Fibroblast of villous mesenchyme (primary cell): Measurements from ENCODE around the gene SCYL3. TPM values are rescaled to one million over a fixed set of nuclear protein-coding genes. Genes with fewer than 3 reads are reported as not detected.
A peak's percentile ranks its signal among the peaks of the same experiment; 100 is the strongest.

Experiments
- DNase-seq: peaks from one replicate; pipeline ENCODE4 v3.0.0-alpha.2; 2010; ENCODE audit warnings: low read depth
- H3K4me3 ChIP-seq: 2 replicates; pipeline ENCODE4 v1.5.1; 2011; ENCODE audit warnings: low read depth, mild to moderate bottlenecking, low read length
- total RNA-seq: library from RNA; depleted of rRNA; stranded (reverse); fragments of >200 nt; gene quantifications from 2 replicates; pipeline ENCODE4 v1.2.3, GENCODE V29; 2012
- TF ChIP-seq, protein P1 (sequence below): IDR thresholded peaks from 2 replicates; pipeline ENCODE4 v1.5.1; 2012; ENCODE audit warnings: low read depth, mild to moderate bottlenecking, low read length; ENCODE audit not compliant: insufficient read depth

SCYL3 gene
- total RNA-seq, 1 donor = 10.4 TPM

DNA sequence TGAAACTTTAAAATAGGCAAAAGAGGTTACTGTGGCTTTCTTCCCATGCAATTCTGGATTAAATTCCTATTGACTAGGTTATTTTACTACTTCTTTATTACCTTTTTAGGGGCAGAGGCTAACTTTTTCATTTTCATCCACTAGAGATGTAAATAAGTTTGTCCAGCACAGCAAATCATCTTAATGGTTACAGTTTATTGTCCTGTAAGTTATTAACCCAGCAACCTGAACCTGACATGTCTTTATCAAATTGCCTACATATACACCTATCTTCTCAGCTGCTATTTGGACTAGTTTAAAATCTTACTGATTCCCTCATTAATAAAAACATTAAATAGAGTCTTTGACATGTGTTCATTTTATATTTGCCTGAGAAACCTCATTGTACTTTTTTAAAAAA is 6.9 kb upstream of the SCYL3 start:
- TF ChIP-seq, protein P1, sequence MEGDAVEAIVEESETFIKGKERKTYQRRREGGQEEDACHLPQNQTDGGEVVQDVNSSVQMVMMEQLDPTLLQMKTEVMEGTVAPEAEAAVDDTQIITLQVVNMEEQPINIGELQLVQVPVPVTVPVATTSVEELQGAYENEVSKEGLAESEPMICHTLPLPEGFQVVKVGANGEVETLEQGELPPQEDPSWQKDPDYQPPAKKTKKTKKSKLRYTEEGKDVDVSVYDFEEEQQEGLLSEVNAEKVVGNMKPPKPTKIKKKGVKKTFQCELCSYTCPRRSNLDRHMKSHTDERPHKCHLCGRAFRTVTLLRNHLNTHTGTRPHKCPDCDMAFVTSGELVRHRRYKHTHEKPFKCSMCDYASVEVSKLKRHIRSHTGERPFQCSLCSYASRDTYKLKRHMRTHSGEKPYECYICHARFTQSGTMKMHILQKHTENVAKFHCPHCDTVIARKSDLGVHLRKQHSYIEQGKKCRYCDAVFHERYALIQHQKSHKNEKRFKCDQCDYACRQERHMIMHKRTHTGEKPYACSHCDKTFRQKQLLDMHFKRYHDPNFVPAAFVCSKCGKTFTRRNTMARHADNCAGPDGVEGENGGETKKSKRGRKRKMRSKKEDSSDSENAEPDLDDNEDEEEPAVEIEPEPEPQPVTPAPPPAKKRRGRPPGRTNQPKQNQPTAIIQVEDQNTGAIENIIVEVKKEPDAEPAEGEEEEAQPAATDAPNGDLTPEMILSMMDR = no peak
- DNase-seq = no peak
- no peak overlapping the region for H3K4me3 ChIP-seq

DNA sequence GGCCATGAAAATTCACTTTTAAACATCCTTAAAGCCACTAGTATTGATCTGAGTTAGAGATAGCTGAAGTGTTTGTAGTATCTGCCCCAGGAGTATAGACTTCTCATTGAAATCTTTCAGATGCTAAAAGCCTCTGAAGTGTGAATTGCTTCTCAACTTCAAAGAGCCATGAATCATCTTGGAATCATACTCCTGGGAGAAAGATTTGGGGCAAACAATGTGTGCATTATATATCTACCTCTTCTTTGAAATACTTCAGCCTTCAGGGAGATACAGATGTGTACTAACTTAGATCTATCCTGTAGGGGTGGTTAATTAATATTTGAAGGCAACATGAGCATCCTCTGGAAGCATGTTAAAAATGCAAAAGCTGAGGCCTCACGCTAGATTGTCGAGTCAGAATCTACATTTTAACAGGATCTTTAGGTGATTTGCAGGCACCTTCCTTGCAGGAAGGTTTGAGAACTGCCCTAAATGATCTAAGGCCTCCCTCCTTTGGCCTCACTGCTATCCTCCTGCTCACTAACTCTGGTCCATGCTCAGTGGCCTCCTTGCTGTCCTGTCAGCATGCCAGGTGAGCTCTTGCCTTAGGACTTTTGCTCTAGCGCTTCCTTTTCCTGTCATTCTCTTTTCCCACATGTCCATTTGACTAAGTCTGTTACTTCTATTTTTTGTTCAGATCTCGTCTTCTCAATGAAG is 6.0 kb upstream of the SCYL3 start:
- DNase-seq = no peak
- H3K4me3 ChIP-seq = no peak overlapping the region

DNA sequence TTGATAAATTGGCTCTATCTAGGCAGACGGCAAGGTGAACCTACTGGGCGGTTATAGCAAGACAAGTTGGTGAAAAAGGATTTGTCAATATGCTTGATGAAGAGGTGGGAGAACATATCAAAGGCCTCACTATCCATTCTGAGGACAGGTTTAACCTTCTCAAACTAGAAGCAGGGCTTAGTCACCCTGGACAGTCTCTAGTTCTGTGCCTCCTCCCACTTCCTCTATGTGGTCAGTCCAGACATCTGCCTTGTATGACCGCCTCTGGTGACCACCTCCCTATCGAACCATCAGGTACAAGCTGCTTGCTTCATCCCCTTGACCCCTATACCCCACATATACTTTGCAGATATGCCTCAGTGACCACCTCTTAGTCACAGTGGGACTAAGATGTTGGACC is 2.3 kb upstream of the SCYL3 start:
- TF ChIP-seq, protein P1 = no peak
- no peak overlapping the region for H3K4me3 ChIP-seq

More for the DNA sequence above, 6.0 kb upstream of the SCYL3 start:
- TF ChIP-seq, protein P1 = no peak

DNA sequence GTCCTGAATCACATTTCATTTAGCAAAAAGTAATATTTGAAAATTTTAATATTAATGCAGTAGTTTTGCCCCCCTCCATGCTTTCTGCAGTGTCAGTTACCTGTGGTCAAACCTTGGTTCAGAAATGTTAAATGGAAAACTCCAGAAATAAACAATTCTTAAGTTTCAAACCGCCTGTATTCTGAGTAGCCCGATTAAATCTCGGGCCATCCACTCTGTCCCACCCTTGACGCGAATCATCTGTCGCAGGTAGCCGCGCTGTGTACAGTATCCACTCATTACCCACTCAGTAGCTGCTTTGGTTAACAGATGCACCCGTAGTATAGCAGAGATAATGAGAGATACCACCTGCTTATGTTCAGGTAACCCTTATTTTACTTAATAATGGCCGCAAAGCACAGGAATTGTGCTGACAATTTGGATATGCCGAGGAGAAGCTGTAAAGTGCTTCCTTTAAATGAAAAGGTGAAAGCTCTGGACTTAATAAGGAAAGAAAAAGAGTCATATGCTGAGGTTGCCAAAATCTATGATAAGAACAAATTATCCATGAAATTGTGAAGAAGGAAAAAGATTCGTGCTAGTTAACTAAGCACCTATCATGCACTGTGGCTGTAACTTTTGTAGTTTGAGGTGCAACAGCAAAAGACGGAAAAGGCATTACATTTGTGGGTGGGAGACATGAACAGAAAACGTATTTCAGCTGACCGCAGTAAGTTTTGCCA is 889 bp upstream of the SCYL3 start:
- peak overlapping the region; percentile 83 for H3K4me3 ChIP-seq
- DNase-seq = no peak
- TF ChIP-seq, protein P1 = no peak

More for the DNA sequence above, 2.3 kb upstream of the SCYL3 start:
- no peak for DNase-seq

DNA sequence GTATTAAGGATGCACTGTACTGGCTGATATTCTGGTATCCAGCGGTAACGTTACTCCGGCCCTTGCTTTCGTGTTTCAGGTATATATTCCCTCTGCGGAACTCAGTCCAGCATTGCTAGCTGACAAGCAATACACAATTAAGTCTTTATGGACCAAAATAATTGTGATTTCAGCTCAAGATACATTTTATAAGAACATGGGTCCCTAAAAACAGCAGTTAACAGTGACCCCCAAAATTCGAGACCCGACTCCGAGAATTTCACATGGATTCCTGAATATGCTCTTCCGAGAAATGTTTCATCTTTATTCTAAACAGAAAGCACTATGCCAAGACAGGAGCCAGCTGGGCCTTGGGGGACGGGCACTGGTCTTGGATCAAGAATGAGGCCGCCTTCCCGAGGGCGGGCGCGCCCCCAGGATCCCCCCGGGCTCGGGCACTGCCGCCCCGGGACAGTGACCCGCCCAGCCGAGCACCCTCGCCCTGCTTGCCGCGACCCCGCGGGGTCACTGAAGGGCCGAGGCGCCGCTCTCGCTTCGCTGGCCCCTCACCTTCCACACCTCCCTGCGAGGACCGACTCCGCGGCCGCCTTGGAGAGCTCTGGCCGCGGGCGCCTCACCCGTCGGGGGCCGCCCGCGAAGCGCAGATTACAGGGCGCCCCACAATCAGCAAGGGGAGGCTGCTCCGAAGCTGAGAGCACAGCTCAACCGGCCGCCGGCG is 610 bp downstream of the SCYL3 start:
- TF ChIP-seq, protein P1 = no peak
- DNase-seq = peak; percentile 43

DNA sequence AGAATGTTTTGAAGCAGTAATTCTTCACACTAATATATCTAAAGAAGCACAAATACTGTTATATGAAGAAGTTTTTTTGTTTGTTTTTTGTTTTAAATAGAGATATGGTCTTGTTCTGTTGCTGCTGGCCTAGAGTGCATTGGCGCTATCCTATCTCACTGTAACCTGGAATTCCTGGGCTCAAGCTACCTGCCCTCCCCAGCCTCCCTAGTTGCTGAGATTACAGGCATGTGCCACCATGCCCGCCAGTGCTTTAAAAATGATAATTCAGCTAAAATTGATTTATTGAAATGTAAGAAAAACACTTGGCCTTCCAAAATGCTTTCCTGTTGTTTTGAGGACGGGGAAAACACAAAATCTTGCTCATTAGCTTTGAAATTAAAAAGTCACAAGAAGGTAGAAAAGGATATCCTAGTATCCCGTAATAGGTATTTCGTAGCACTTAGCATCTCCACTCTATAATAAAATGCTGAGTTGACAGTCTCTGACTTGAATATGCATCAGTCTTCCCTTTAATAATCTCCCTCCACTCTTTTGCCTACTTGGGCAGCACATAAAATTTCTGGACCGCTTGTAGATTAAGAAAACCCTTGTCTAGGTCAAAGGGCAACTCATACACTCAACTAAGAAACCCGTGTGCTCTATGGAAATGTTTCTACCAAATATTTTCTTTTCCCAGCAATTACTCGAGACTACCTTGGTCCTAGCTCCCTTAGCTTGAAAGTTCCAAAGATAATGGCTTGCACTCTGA is 1.3 kb downstream of the SCYL3 start:
- DNase-seq = no peak
- peak overlapping the region; percentile 83 for H3K4me3 ChIP-seq
- TF ChIP-seq, protein P1 = no peak

More for the DNA sequence above, 610 bp downstream of the SCYL3 start:
- peak overlapping the region; percentile 83 for H3K4me3 ChIP-seq
